GM18868 (cell line): ENCODE measurements around the gene KRTAP10-4.
"Not testable (repeated sequence)": the region's sequence is repeated elsewhere in the genome, so short reads cannot be mapped to it uniquely, and the experiment has no call there.

Source experiments
- ATAC-seq: cut with Tn5 transposase; IDR thresholded peaks from one replicate; pipeline ENCODE4 v1.9.1; 2021; ENCODE audit warnings: mild to moderate bottlenecking, moderate library complexity; ENCODE audit not compliant: unreplicated experiment

The KRTAP10-4 gene

DNA sequence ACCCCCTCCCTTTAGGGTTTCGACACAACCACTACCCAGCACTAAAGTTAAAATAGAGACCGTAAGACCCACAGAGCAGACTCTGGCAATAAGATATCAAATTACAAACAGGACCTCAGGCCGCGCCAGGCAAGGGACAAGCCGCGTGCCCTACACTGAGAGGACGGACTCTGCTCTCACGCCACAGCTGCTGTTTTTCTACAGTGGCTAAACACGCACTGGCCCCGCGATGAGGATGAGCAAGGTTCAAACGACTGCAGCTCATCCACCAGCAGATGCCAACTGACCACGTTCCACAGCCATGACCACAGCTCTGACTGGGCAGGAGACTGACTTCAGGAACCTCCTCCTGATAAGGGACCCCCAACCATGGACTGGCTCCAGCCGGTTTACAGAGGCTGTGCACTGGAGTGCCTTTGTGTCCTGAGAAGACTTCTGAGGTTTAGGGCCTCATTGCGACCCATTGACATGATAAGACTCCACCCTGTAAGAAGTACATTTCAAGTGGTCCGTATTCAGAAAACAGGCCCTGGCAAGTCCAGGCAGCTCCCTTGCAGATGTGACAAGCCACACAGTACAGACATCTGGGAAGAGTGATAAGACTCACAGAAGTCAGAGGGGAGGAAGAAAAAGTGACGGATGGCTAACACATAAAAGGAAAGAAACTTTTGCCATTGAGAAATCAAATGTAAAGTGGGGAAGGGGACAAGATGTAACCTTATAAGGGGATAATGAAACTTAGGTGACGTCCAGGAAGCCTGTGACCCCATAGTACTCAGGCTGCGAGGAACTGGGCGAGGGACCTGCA, 20.3 kb downstream of the KRTAP10-4 start:
- ATAC-seq = no peak

DNA sequence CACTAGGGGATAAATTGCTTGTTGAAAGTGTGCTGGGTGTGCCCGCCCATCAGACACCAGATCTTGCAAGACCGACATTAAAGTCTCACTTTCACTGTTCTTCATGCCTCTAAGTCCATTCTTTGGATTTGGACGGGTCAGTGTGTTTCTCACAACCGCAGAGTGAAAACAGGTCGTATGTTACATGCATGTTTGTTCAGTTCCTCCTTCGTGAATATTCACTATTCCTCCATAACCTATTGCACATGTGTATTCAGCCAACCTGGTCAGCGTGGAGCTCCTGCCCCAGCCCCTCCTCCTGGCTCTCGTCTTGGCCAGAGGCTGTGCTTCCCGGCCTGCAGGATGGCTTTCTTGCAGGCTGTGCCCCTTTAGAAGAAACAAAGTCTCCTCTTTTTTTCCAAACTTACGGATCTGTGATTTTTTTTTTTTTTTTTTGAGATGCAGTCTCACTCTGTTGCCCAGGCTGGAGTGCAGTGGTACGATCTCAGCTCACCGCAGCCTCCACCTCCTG, 20.9 kb downstream of the KRTAP10-4 start:
- no peak for ATAC-seq

DNA sequence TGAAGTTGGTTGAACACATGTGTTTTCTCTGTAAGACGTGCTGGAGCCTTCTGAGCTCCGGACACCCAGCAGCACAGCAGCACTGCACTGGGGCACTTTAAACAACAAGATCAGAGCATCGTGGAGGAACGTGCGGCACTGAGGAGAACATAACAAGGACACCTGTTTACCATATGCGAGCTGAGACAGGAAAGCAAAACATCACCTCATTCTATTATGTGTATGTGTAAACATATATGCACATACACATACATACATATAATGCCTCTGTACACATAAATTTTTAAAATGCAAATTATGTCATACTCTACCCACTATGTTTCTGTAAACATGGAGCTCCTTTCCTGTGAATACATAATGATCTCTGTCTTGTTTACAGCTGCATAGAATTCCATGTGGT, 22.0 kb downstream of the KRTAP10-4 start:
- no peak for ATAC-seq

DNA sequence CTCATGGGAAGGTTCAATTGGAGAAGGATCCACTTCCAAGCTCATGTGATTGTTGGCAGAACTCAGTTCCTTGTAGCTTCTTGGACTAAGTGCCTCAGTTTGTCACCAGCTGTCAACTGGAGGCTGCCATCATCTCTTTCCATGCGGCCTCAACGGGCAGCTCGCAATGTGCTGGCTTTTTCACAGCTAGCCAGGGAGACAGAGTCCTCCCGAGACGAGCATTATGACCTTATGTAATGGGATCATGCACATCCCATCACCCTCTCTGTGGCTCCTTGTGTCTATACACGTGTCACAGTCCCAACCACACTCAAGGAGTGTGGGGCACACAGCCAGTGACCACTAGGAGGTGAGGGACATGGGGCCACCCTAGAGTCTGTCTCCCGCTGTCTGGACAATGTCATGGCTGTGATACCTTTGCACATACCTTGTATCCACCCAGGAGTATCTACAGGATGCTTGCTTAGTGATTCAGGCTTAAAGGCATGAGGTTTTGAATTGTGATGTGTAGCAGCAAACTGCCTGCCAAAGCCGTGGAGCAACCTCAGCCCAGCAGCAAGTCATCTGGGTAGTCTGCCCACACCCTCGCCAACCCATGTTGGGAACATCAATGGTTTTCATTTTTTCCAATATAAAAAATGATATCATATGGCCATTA, 22.7 kb downstream of the KRTAP10-4 start:
- no peak for ATAC-seq

DNA sequence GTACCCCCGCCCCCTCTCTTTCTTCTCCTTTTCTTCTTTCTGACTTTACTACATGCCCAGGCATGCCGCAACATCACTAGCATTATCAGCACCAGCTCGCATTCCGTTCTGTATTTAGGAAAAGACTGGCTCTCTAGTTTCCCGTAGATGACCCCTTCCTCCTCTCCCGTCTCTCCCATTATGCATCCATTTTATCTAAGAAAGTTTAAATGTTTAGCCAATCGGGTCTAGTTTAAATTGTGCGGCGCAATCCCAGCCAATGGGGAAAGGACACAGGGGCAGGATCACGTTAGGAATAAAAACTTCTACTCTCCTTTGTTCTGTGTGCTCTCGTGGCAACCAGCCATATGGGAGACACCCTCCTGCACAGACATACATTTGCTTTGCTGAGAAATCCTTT, 24.5 kb downstream of the KRTAP10-4 start:
- ATAC-seq = no peak

DNA sequence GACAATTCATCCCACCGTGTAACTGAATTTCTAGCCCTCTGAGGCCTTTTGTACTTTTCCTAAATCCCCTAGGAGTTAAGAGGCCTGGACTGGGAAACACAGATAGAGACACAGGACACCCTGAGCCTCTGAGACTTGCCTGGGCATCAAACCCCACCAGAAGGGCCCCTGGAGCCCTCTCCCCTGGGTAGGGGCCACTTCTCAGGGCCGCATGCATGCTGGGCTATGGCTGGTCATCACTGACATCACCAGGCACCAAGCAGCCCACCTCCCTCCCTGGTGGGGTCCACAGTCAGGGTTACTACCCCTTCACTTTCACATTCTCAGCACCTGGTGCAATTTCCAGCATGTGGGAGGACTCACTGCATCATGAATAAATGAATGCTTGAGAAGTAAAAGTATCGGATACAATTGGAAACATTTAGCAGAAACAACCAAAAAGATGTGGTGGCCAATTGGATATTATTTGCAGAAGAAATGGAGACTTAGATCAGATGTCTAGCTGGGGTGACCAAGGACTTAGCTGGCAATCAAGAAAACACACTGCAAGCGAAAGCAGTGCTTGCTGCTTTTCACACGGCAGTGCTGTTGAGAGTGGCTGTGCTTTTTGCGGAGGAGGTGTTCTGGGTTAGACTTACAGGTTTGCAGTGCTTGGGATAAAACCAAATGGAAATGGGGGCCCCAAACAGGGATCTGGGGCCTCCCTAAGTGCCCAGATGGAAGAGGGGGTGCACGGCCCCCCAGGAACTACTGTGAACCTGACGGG, 25.9 kb downstream of the KRTAP10-4 start:
- ATAC-seq = no peak

DNA sequence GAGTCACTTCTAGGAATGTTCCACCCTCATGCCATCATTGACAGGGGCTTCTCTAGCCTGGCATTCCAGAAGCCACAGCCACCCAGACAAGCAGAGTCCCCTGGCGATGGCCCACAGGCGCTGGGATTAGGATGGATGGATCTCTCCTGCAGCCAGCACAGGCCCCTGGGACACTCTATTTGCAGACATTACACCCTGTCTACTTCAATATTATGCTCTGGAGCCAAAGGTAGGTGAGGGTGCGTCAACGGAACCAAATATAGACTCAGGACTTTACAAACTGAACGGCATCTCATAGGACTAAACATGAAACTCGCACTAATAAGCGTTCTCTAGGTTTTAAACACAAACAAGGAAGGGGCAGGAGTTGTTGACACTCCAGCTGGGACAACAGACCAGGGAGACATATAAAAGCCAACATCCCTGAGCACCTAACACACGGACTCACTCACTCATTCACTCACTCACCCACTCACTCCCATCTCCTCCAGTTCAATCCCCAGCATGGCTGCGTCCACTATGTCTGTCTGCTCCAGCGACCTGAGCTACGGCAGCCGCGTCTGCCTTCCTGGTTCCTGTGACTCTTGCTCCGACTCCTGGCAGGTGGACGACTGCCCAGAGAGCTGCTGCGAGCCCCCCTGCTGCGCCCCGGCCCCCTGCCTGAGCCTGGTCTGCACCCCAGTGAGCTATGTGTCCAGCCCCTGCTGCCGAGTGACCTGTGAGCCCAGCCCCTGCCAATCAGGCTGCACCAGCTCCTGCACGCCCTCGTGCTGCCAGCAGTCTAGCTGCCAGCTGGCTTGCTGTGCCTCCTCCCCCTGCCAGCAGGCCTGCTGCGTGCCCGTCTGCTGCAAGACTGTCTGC, 26.8 kb downstream of the KRTAP10-4 start, which contains the start of gene KRTAP10-7:
TSS of gene KRTAP10-7 (plus strand) at position 480 of the 861 bp plus-strand sequence. CDS start at position 505, 25 bp downstream.
- not testable (repeated sequence) for ATAC-seq

DNA sequence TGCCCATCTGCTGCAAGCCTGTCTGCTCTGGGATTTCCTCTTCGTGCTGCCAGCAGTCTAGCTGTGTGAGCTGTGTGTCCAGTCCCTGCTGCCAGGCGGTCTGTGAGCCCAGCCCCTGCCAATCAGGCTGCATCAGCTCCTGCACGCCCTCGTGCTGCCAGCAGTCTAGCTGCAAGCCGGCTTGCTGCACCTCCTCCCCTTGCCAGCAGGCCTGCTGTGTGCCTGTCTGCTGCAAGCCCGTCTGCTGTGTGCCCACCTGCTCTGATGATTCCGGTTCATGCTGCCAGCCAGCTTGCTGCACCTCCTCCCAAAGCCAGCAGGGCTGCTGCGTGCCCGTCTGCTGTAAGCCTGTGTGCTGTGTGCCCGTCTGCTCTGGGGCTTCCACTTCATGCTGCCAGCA, 27.6 kb downstream of the KRTAP10-4 start:
- ATAC-seq = not testable (repeated sequence)

DNA sequence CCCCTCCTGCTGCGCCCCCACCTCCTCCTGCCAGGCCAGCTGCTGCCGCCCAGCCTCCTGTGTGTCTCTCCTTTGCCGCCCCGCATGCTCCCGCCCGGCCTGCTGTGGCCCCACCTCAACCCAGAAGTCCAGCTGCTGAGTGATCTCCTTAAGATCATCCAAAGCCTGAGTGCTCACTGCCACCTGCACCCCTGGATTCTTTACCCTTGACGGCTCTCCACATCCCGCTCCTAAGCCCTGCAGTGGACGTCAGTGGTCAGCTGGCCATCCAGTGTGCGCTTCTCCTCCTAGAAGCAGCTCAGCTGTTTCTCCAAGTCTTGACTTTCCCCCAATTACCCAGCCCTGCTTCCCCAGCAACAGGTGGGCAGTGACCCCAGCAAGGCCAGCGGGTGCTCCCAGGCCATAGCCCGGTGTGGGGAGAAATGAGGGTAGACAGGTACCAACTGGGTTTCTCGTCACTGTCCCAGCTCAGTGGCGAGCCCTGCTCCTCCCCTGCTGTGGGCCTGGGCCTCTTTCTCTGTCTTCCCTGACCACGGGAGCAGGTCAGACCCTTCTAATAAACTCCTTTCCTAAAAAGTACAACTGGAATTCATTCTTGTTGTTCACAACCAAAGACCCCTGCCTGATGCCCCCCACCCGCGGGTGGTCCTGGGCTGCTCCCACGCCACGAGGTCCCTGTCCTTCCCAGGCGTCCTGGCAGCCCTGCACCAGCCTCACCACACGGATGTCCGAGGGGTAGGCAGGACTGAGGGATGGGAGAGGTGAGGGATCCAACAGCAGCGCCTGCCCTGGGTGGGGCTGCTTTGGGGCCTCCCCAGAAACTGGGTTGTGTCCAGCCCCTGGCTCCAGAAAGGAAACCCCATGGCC, 28.3 kb downstream of the KRTAP10-4 start:
- ATAC-seq = no peak

DNA sequence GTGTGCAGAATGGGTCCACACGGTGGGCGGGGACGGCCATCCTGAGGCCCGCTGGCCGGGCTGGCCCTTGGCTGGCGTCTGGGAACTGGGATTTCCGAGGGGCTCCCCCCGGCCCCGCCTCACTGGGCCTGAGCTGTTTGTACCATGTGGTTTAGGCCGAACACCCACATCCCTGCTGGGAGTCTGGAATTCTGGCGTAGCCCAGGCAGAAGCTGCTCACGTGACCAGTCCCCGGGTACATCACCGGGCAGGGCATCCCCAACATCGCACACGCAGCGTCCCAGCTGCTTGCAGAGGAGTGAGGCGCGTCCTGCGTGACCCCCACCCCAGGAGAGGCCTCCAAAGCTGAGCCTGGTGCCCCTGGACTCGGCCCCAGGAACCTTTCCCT, 28.9 kb downstream of the KRTAP10-4 start:
- no peak for ATAC-seq

DNA sequence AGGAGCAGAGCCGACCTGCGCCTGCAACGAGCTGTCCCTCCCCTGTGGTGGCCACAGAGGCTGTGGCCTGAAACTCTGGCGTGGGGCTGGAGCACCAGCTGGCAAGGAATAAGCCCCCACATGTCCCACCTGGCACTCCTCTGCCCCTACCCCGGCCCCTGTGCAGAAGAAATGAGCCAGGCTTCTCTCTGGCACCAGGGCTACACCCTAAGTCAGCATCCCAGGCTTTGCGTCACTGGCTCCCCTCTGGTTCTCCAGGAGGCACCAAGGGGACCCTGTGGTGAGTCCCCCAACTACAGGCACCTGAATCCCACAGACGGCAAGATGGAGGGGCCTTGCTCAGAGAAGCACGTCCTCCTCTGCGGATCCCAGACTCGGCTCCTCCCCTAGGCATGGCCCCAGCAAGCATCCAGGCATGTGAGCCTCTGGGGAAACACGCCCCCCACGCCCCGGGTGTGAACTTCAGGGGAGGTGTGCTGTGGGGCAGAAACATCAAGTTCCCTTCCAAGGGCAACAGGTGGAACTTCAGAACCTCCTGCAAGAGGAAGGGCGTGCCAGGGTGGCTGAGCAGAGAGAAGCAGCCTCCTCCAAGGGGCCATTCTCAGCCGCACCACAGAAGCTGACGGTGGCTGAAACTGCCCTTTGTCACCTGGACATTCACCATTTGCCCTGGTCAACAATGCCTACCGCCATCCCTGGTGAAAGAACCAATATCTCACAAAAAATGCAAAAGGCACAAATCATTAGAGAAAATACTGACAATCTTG, 29.8 kb downstream of the KRTAP10-4 start:
- no peak for ATAC-seq

DNA sequence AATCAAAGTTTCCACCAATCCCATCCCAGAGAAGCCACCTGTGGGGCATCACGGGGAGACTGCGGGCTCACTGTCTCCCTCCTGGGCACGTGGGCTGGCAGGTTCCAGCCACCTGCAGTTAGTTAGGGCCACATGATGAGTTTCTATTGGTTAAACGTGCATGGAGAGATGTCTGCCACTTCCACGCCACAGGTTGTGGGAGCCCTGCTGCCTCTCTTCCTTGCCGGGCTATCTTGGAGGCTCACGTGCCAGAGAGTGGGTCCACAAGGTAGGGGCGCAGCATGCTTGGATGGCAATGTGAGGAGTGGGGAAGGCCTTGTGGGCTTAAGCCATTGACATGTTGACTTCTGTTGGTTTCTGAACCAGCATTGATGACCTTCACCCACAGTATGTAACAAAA, 30.4 kb downstream of the KRTAP10-4 start:
- no peak for ATAC-seq

DNA sequence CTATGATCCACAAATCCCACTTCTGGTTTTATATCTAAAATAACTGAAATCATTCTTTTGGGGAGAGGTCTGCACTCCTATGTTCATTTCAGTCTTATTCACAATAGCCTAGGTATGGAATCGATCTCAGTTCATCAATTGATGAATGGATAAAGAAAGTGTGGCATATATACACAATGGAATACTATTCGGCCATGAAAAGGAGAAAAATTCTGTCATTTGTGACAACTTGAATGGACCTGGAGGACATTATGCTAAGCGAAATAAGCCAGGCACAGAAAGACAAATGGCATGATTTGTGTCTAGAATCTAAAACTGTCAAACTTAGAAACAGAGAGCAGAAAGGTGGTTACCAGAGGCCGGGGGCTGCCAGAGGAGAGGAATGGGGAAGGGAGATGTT, 33.0 kb downstream of the KRTAP10-4 start:
- no peak for ATAC-seq

DNA sequence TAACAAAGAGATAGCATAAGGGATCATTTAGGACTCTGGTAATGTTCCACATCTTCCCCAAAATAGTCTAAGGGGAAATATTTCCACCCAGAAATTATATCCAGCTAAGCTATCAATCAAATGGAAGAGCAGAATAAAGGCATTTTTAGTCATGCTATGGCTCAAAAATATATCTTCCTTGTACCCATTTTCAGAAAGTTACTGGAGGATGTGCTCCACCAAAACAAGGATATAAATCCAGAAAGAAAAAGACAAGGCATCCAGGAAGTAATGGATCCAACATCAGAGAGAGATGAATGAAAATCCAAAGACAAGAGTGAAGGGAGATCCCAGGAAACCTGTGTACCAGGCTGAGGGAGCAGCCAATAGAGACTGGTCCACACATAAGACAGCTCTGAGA, 35.7 kb downstream of the KRTAP10-4 start:
- ATAC-seq = no peak

DNA sequence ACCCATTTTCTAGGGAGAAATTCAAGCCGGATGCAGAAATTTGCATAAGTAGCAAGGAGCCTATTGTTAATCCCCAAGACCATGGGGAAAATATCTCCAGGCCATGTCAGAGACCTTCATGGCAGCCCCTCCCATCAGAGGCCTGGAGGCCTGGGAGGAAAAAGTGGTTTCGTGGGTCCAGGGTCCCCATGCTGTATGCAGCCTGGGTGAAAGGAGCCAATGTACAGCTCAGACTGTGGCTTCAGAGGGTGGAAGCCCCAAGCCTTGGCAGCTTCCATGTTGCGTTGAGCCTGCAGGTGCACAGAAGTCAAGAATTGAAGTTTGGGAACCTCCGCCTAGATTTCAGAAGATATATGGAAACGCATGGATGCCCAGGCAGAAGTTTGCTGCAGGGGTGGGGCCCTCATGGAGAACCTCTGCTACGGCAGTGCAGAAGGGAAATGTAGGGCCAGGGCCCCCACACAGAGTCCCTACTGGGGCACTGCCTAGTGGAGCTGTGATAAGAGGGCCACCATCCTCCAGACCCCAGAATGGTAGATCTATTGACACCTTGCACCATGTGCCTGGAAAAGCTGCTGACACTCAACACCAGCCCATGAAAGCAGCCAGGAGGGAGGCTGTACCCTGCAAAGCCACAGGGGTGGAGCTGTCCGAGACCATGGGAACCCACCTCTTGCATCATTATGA, 36.8 kb downstream of the KRTAP10-4 start:
- not testable (repeated sequence) for ATAC-seq

DNA sequence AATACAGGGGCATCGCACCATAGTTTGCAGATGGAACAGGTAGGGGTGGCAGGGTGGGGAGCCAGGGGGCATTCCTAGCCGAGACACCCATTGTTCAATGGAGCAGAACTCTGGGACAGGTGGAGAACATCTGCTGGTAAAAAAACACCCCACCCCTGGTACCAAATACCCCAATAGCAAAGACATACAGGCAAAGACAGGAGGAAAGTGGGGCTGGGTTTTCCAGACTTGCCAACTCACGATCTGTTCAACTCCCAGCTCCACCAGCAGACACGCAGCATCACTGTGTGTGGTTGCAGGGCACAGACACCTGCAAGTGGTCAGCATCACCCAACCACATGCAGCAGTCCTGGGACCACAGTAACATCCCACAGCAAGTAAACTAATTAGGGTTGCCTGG, 38.0 kb downstream of the KRTAP10-4 start:
- no peak for ATAC-seq

DNA sequence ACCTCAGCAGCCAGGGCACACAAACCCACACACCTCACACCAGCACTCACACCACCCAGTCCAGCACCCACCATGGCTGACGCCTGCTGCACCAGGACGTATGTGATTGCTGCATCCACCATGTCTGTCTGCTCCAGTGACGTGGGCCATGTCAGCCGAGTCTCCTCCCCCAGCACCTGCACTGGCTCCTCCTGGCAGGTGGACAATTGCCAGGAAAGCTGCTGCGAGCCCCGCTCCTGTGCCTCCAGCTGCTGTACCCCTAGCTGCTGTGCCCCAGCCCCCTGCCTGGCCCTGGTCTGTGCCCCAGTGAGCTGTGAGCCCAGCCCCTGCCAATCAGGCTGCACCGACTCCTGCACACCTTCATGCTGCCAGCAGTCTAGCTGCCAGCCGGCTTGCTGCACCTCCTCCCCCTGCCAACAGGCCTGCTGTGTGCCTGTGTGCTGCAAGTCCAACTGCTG, 38.5 kb downstream of the KRTAP10-4 start, which contains the start of gene KRTAP10-8:
TSS of gene KRTAP10-8 (plus strand) at position 51 of the 458 bp plus-strand sequence. CDS start at position 73, 22 bp downstream.
- ATAC-seq = no peak

DNA sequence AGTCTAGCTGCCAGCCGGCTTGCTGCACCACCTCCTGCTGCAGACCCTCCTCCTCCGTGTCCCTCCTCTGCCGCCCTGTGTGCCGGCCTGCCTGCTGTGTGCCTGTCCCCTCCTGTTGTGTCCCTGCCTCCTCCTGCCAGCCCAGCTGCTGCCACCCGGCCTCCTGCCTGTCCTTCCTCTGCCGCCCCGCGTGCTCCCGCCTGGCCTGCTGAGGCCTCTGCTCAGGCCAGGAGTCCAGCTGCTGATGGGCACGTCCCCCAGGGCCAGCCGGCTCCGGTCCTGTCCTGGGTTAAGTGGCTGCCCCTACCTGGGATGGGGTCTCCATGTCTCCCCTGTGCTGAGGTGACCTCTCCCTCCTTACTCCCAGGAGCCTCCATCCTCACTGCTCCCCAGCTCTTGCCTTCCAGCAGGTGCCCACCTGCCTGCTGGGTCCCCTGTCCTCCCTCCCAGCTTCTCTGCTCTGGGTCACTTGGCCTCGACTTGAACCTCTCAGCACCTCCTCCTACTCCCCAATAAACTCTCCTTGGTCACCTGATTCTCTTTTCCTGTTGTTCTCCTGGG, 39.2 kb downstream of the KRTAP10-4 start:
- ATAC-seq = no peak
